Mesenteric fat pad (tissue), 1 donor: ENCODE results near the gene SIVA1. TPM values are rescaled to one million over a fixed set of nuclear protein-coding genes. Genes with fewer than 3 reads are reported as not detected.
"Not testable (repeated sequence)": the region's sequence is repeated elsewhere in the genome, so short reads cannot be mapped to it uniquely, and the experiment has no call there.

Source experiments
- DNase-seq: peaks from one replicate; pipeline ENCODE4 v3.0.0-alpha.2; 2020; ENCODE audit warnings: low spot score
- total RNA-seq: library from RNA; stranded (reverse); fragmentation: NEBNext Ultra II Directional; extraction: Animal tissue kit (Norgen Biotek cat#: 25700); gene quantifications from one replicate; pipeline ENCODE4 v1.2.1, GENCODE V29; 2021
- donor health status: DM: yes; HTN: yes; CAD: no.

Gene SIVA1
- total RNA-seq, 1 donor from 2014 or later: 60.0 TPM

GRCh38 chr14:104719343-104719742 lies 33.6 kb upstream of the SIVA1 start:
- DNase-seq: no peak

- no peak for DNase-seq
Measured at GRCh38 chr14:104721505-104722431, 31.2 kb upstream of the SIVA1 start.

- DNase-seq: no peak
Measured at GRCh38 chr14:104722938-104723650, 29.9 kb upstream of the SIVA1 start.

GRCh38 chr14:104723651-104724406 lies 29.1 kb upstream of the SIVA1 start, which contains the start of gene ADSS1:
Gene ADSS1, plus strand, starts transcription at chr14:104724229. Its CDS starts 42 bp downstream, at chr14:104724271.
- DNase-seq: no peak

- DNase-seq: no peak
Measured at GRCh38 chr14:104724407-104724980, 28.5 kb upstream of the SIVA1 start.

GRCh38 chr14:104724981-104725771 lies 27.8 kb upstream of the SIVA1 start:
- DNase-seq: no peak

- DNase-seq: no peak
Measured at GRCh38 chr14:104725772-104726548, 27.0 kb upstream of the SIVA1 start.

GRCh38 chr14:104726600-104727451 lies 26.1 kb upstream of the SIVA1 start:
- DNase-seq: no peak

- no peak for DNase-seq
Measured at GRCh38 chr14:104728631-104729030, 24.3 kb upstream of the SIVA1 start.

- DNase-seq: not testable (repeated sequence)
Measured at GRCh38 chr14:104729176-104729834, 23.6 kb upstream of the SIVA1 start.

- DNase-seq: no peak
Measured at GRCh38 chr14:104729835-104730181, 23.1 kb upstream of the SIVA1 start.

GRCh38 chr14:104730487-104730886 lies 22.5 kb upstream of the SIVA1 start:
- DNase-seq: no peak

- DNase-seq: no peak
Measured at GRCh38 chr14:104731320-104732294, 21.3 kb upstream of the SIVA1 start.

GRCh38 chr14:104732355-104732804 lies 20.6 kb upstream of the SIVA1 start:
- no peak for DNase-seq

- no peak for DNase-seq
Measured at GRCh38 chr14:104732931-104733681, 19.8 kb upstream of the SIVA1 start.

GRCh38 chr14:104734051-104734587 lies 18.8 kb upstream of the SIVA1 start:
- no peak for DNase-seq
